GM06990 (cell line): ENCODE measurements around the gene WRAP53.

Experiments used
- DNase-seq: peaks from one replicate; pipeline ENCODE4 v3.0.0-alpha.2; 2011; ENCODE audit not compliant: insufficient read length; ENCODE audit errors: extremely low read depth
- H3K27me3 ChIP-seq: replicated peaks from 2 replicates; pipeline ENCODE4 v1.6.0; 2011; ENCODE audit warnings: low read length; ENCODE audit not compliant: control insufficient read depth, insufficient read depth
- H3K36me3 ChIP-seq: 2 replicates; pipeline ENCODE4 v1.5.1; 2011; ENCODE audit warnings: low read length; ENCODE audit not compliant: control insufficient read depth, insufficient read depth
- H3K4me3 ChIP-seq: replicated peaks from 2 replicates; pipeline ENCODE4 v1.5.1; 2011; ENCODE audit warnings: low read depth, mild to moderate bottlenecking, control low read depth, low read length
- CTCF ChIP-seq: IDR thresholded peaks from 2 replicates; pipeline ENCODE4 v1.5.1; 2011; ENCODE audit warnings: low read length, control low read depth, mild to moderate bottlenecking, inconsistent platforms; ENCODE audit not compliant: insufficient read depth, poor library complexity, severe bottlenecking

WRAP53 gene

GRCh38 chr17:7748076-7748775, 59.9 kb downstream of the WRAP53 start:
- no peaks in the 10 kb centered on the region for H3K36me3 ChIP-seq
- no peak for DNase-seq
- H3K27me3 ChIP-seq, result no peaks in the 10 kb centered on the region; the same call in 1 of the 2 replicates
- TF ChIP-seq CTCF, result no peak
- no peak overlapping the region for H3K4me3 ChIP-seq

GRCh38 chr17:7750321-7750821, 62.1 kb downstream of the WRAP53 start:
- no peak for TF ChIP-seq CTCF
- Histone ChIP-seq H3K27me3 (no peaks in the 10 kb centered on the region; the same call in 1 of the 2 replicates), H3K36me3 (no peaks in the 10 kb centered on the region), H3K4me3 (no peak overlapping the region)
- no peak for DNase-seq
